HL-60 (cell line): Measurements from ENCODE around the gene SH3RF3.

Experiments used
- CTCF ChIP-seq: IDR thresholded peaks from one replicate; pipeline ENCODE4 v1.5.1; 2011; ENCODE audit warnings: low read length, control low read depth, inconsistent platforms; ENCODE audit not compliant: insufficient read depth
- GABPA ChIP-seq: IDR thresholded peaks from 2 replicates; pipeline ENCODE4 v1.6.1; 2012; ENCODE audit warnings: low read depth
- POLR2AphosphoS5 ChIP-seq: IDR thresholded peaks from 2 replicates; pipeline ENCODE4 v1.6.1; 2012; ENCODE audit warnings: low read depth
- REST ChIP-seq: IDR thresholded peaks from 2 replicates; pipeline ENCODE4 v1.6.1; 2012; ENCODE audit warnings: low read depth; ENCODE audit not compliant: insufficient replicate concordance

- no peak for TF ChIP-seq CTCF
- no peak for TF ChIP-seq GABPA
- no peak for TF ChIP-seq POLR2AphosphoS5
- TF ChIP-seq REST: no peak
These were observed 21.6 kb downstream of the SH3RF3 start for GRCh38 chr2:109150559-109150958.
